Trophoblast cell (in vitro differentiated cells and primary cell): ENCODE measurements around the gene CDH15.

ENCODE experiments used
- DNase-seq, 2 donors: peaks; one replicate each; pipeline ENCODE4 v3.0.0-alpha.2; 2016
- H2AFZ ChIP-seq: 2 replicates; pipeline ENCODE4 v1.6.1; 2013; ENCODE audit warnings: low read length, moderate library complexity, mild to moderate bottlenecking; ENCODE audit not compliant: insufficient read depth, poor library complexity
- H2AK5ac ChIP-seq: 2 replicates; pipeline ENCODE4 v1.6.1; 2013; ENCODE audit warnings: mild to moderate bottlenecking, low read length
- H2BK120ac ChIP-seq: 2 replicates; pipeline ENCODE4 v1.6.1; 2013; ENCODE audit warnings: low read length, mild to moderate bottlenecking, moderate library complexity; ENCODE audit not compliant: insufficient read depth, poor library complexity
- H2BK12ac ChIP-seq: 2 replicates; pipeline ENCODE4 v1.6.1; 2013; ENCODE audit warnings: mild to moderate bottlenecking, low read length, moderate library complexity
- H2BK5ac ChIP-seq: 2 replicates; pipeline ENCODE4 v1.6.1; 2013; ENCODE audit warnings: low read length, low read depth, moderate library complexity, mild to moderate bottlenecking; ENCODE audit not compliant: poor library complexity
- H3K14ac ChIP-seq: 2 replicates; pipeline ENCODE4 v1.6.1; 2013; ENCODE audit warnings: mild to moderate bottlenecking, low read length
- H3K18ac ChIP-seq: 2 replicates; pipeline ENCODE4 v1.6.1; 2013; ENCODE audit warnings: mild to moderate bottlenecking, low read length
- H3K23ac ChIP-seq: 2 replicates; pipeline ENCODE4 v1.6.1; 2013; ENCODE audit warnings: low read length
- H3K27ac ChIP-seq: 2 replicates; pipeline ENCODE4 v1.5.1; 2013; ENCODE audit warnings: low read depth, mild to moderate bottlenecking, inconsistent platforms, low read length, moderate library complexity
- H3K27me3 ChIP-seq: 2 replicates; pipeline ENCODE4 v1.6.1; 2013; ENCODE audit warnings: inconsistent platforms, mild to moderate bottlenecking, low read length, moderate library complexity; ENCODE audit not compliant: insufficient read depth
- H3K36me3 ChIP-seq, 2 experiments: 1 replicate in 1 of 2; 2 replicates in 1 of 2; pipeline ENCODE4 v1.6.1; 2013; ENCODE audit warnings: low read length in 2 of 2, mild to moderate bottlenecking in 2 of 2, moderate library complexity in 1 of 2; ENCODE audit not compliant: insufficient read depth in 2 of 2, control insufficient read depth in 1 of 2
- H3K4ac ChIP-seq: 2 replicates; pipeline ENCODE4 v1.6.1; 2013; ENCODE audit warnings: low read depth, mild to moderate bottlenecking, low read length, moderate library complexity
- H3K4me1 ChIP-seq, 2 experiments: 1 replicate in 1 of 2; 2 replicates in 1 of 2; pipeline ENCODE4 v1.6.1; 2013; ENCODE audit warnings: low read length in 2 of 2, mild to moderate bottlenecking in 2 of 2, moderate library complexity in 1 of 2; ENCODE audit not compliant: insufficient read depth in 2 of 2, control insufficient read depth in 1 of 2
- H3K4me2 ChIP-seq: 2 replicates; pipeline ENCODE4 v1.6.1; 2013; ENCODE audit warnings: inconsistent platforms, mild to moderate bottlenecking, low read length, moderate library complexity
- H3K4me3 ChIP-seq: 2 replicates; pipeline ENCODE4 v1.5.1; 2013; ENCODE audit warnings: mild to moderate bottlenecking, low read depth, low read length, inconsistent platforms
- H3K79me1 ChIP-seq: one replicate; pipeline ENCODE4 v1.6.1; 2013; ENCODE audit warnings: low read length
- H3K79me2 ChIP-seq: 2 replicates; pipeline ENCODE4 v1.6.1; 2013; ENCODE audit warnings: low read length, mild to moderate bottlenecking; ENCODE audit not compliant: control insufficient read depth, insufficient read depth, poor library complexity
- H3K9ac ChIP-seq: 2 replicates; pipeline ENCODE4 v1.6.1; 2013; ENCODE audit warnings: mild to moderate bottlenecking, low read length
- H3K9me3 ChIP-seq: 2 replicates; pipeline ENCODE4 v1.6.1; 2013; ENCODE audit warnings: low read depth, mild to moderate bottlenecking, control low read depth, inconsistent platforms, low read length; ENCODE audit not compliant: insufficient read depth
- H4K12ac ChIP-seq: 2 replicates; pipeline ENCODE4 v1.6.1; 2013; ENCODE audit warnings: low read depth, mild to moderate bottlenecking, low read length, moderate library complexity
- H4K8ac ChIP-seq: 2 replicates; pipeline ENCODE4 v1.6.1; 2013; ENCODE audit warnings: low read depth, mild to moderate bottlenecking, low read length, moderate library complexity
- H4K91ac ChIP-seq: one replicate; pipeline ENCODE4 v1.6.1; 2013; ENCODE audit warnings: low read depth, mild to moderate bottlenecking, low read length, moderate library complexity
- WGBS: extraction: QIAGEN DNeasy Blood & Tissue Kit; methylation state at CpG from one replicate; pipeline ENCODE4 v1.1.7; 2013; ENCODE audit warnings: missing lambda C conversion rate; ENCODE audit not compliant: insufficient read length, insufficient coverage; ENCODE audit errors: extremely low coverage; 5-methylcytosine and 5-hydroxymethylcytosine counted together

Gene CDH15

GRCh38 chr16:89135971-89136765 lies 35.4 kb upstream of the CDH15 start:
- no CpG with 5 or more reads among the region's 35 CpGs for WGBS
- Histone ChIP-seq H3K4me3 (no peak overlapping the region), H2AFZ (no peak overlapping the region), H3K4ac (no peak overlapping the region), H3K18ac (no peak overlapping the region), H3K14ac (no peak overlapping the region), H3K36me3 (peaks cover 35 to 49% of the 10 kb centered on the region in 2 experiments), H3K27ac (no peak overlapping the region), H2AK5ac (no peak overlapping the region), H2BK120ac (no peak overlapping the region), H4K8ac (no peak overlapping the region), H3K4me1 (no peaks in the 10 kb centered on the region), H3K23ac (no peak overlapping the region), H3K79me2 (no peaks in the 10 kb centered on the region), H3K27me3 (no peaks in the 10 kb centered on the region), H3K9ac (no peak overlapping the region), H3K79me1 (no peaks in the 10 kb centered on the region), H4K12ac (no peak overlapping the region), H2BK5ac (no peak overlapping the region), H4K91ac (no peak overlapping the region), H2BK12ac (no peak overlapping the region), H3K9me3 (no peaks in the 10 kb centered on the region), H3K4me2 (no peak overlapping the region)
- no peak for DNase-seq

GRCh38 chr16:89136931-89137330 lies 34.6 kb upstream of the CDH15 start:
- no peak overlapping the region for H3K9ac ChIP-seq
- H3K79me1 ChIP-seq: no peaks in the 10 kb centered on the region
- H3K23ac ChIP-seq: no peak overlapping the region
- no peak overlapping the region for H3K18ac ChIP-seq
- no peak overlapping the region for H3K14ac ChIP-seq
- H4K91ac ChIP-seq: no peak overlapping the region
- no peak overlapping the region for H3K27ac ChIP-seq
- no peak overlapping the region for H2AK5ac ChIP-seq
- no peak overlapping the region for H3K4ac ChIP-seq
- no peak overlapping the region for H2BK12ac ChIP-seq
- no CpG with 5 or more reads among the region's 17 CpGs for WGBS
- no peak overlapping the region for H3K4me3 ChIP-seq
- H4K8ac ChIP-seq: no peak overlapping the region
- H3K4me1 ChIP-seq: no peaks in the 10 kb centered on the region
- H3K79me2 ChIP-seq: no peaks in the 10 kb centered on the region
- H3K27me3 ChIP-seq: no peaks in the 10 kb centered on the region
- H2AFZ ChIP-seq: no peak overlapping the region
- no peaks in the 10 kb centered on the region for H3K9me3 ChIP-seq
- no peak overlapping the region for H3K4me2 ChIP-seq
- no peak overlapping the region for H4K12ac ChIP-seq
- no peak overlapping the region for H2BK120ac ChIP-seq
- no peak overlapping the region for H2BK5ac ChIP-seq
- peaks cover 41 to 55% of the 10 kb centered on the region in 2 experiments for H3K36me3 ChIP-seq
- DNase-seq: no peak

DNA sequence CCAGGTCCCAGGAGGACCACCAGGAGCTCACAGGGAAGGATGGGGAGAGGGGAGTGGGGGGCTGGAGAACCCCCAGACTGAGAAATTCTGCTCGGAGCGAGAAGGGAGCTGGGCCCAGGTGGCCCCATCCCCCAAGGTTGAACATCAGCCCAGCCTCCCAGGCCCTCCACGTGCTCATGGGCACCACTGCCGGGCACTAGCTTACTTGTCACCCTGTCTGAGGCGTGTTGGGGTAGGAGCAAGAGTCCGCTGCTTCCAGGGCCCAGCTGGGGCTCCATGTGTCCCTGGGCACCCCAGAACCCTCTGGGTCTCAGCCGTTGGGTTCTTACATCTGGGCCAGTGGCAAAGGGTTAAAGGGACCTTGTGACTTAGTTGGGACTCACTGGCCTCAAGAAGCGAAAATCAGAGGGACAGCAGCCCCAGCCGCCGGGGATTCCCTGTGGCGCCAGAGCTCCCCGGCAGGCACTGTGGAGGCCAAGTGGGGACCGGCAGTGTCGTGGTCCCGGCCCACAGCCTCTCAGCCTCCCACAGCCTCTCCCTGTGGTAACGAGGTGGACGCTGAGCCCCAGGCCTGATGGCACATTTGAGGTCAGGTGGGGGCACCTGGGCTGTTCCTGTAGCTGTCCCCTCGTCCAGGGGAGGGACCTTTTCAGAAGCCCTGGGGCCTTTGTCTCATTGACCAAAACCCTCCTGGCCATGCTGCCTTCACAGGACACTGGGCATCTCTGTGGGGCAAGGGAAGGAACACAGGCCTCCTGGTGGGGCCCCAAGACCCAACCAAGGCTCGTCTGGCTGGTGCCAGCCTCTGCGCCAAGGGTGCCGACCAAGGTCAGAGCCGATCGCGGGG lies 33.7 kb upstream of the CDH15 start:
- no peak overlapping the region for H2BK5ac ChIP-seq
- no peak overlapping the region for H2BK120ac ChIP-seq
- H3K4me1 ChIP-seq: no peaks in the 10 kb centered on the region
- H3K18ac ChIP-seq: no peak overlapping the region
- H4K8ac ChIP-seq: no peak overlapping the region
- H2BK12ac ChIP-seq: no peak overlapping the region
- H3K9ac ChIP-seq: no peak overlapping the region
- no peak overlapping the region for H2AK5ac ChIP-seq
- H3K27ac ChIP-seq: no peak overlapping the region
- no peak for DNase-seq
- H4K12ac ChIP-seq: no peak overlapping the region
- no peak overlapping the region for H3K14ac ChIP-seq
- H3K79me1 ChIP-seq: no peaks in the 10 kb centered on the region
- no peak overlapping the region for H2AFZ ChIP-seq
- H4K91ac ChIP-seq: no peak overlapping the region
- no peaks in the 10 kb centered on the region for H3K79me2 ChIP-seq
- whole genome bisulfite sequencing: no CpG with 5 or more reads among the region's 24 CpGs
- H3K4ac ChIP-seq: no peak overlapping the region
- no peaks in the 10 kb centered on the region for H3K27me3 ChIP-seq
- H3K4me2 ChIP-seq: no peak overlapping the region
- H3K9me3 ChIP-seq: no peaks in the 10 kb centered on the region
- H3K36me3 ChIP-seq: peaks cover 40 to 56% of the 10 kb centered on the region in 2 experiments
- no peak overlapping the region for H3K4me3 ChIP-seq
- no peak overlapping the region for H3K23ac ChIP-seq

DNA sequence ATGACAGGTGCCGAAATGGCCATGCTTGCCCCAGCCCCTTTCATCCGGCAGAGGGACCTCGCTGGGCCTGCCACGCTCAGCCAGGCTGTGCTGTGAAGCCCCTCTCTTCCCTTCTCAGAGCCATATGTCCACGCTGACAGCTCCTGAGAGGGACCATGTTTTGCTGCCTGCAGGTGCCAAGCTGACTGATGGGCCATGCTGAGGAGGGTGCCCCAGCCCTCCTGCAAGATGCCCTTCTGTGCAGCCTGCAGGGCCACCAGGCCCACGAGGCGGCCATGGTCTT lies 33.1 kb upstream of the CDH15 start:
- WGBS: no CpG with 5 or more reads among the region's 7 CpGs
- Histone ChIP-seq H4K8ac (no peak overlapping the region), H2BK5ac (no peak overlapping the region), H2BK12ac (no peak overlapping the region), H3K4me1 (no peaks in the 10 kb centered on the region), H3K4ac (no peak overlapping the region), H2AFZ (no peak overlapping the region), H3K79me1 (no peaks in the 10 kb centered on the region), H3K27ac (no peak overlapping the region), H3K14ac (no peak overlapping the region), H3K36me3 (peaks cover 35 to 57% of the 10 kb centered on the region in 2 experiments), H3K9me3 (no peaks in the 10 kb centered on the region), H4K12ac (no peak overlapping the region), H4K91ac (no peak overlapping the region), H3K18ac (no peak overlapping the region), H3K4me3 (no peak overlapping the region), H2BK120ac (no peak overlapping the region), H3K4me2 (no peak overlapping the region), H3K79me2 (no peaks in the 10 kb centered on the region), H3K9ac (no peak overlapping the region), H3K27me3 (no peaks in the 10 kb centered on the region), H3K23ac (no peak overlapping the region), H2AK5ac (no peak overlapping the region)
- no peak for DNase-seq
